HepG2 (cell line): ENCODE data around the gene PSMB8. TPM values are rescaled to one million over a fixed set of nuclear protein-coding genes. Genes with fewer than 3 reads are reported as not detected.

ENCODE experiments used
- DNMT3B ChIP-seq: conservative IDR thresholded peaks from 2 replicates; pipeline ENCODE4 v1.6.1; 2016; ENCODE audit warnings: missing biosample characterization, control low read depth
- ISL2 ChIP-seq: sonication (generic); formaldehyde crosslinking; IDR thresholded peaks from 2 replicates; pipeline ENCODE4 v1.5.0; 2020; ENCODE audit warnings: missing genetic modification reagents
- SAFB2 ChIP-seq: sonication (generic); formaldehyde crosslinking; IDR thresholded peaks from 2 replicates; pipeline ENCODE4 v1.5.1; 2020; ENCODE audit warnings: missing genetic modification reagents, low read depth, mild to moderate bottlenecking, borderline replicate concordance
- SMAD1 ChIP-seq: sonication (generic); formaldehyde crosslinking; IDR thresholded peaks from 2 replicates; pipeline ENCODE4 v1.4.0; 2020; ENCODE audit warnings: missing genetic modification reagents, low read depth, mild to moderate bottlenecking, borderline replicate concordance
- SNRNP70 ChIP-seq: fragments of 200-400 bp; formaldehyde crosslinking; IDR thresholded peaks from 2 replicates; pipeline ENCODE4 v1.6.1; 2017; ENCODE audit warnings: mild to moderate bottlenecking, low read depth, low read length, moderate library complexity
- ZNF17 ChIP-seq: sonication (generic); formaldehyde crosslinking; IDR thresholded peaks from 2 replicates; pipeline ENCODE4 v1.5.0; 2020; ENCODE audit warnings: mild to moderate bottlenecking, missing genetic modification reagents
- ZNF343 ChIP-seq: sonication (generic); formaldehyde crosslinking; IDR thresholded peaks from 2 replicates; pipeline ENCODE4 v1.4.0; 2020; ENCODE audit warnings: mild to moderate bottlenecking, missing genetic modification reagents
- ZNF446 ChIP-seq: sonication (generic); formaldehyde crosslinking; IDR thresholded peaks from 2 replicates; pipeline ENCODE4 v1.5.0; 2020; ENCODE audit warnings: mild to moderate bottlenecking, missing genetic modification reagents
- polyA plus RNA-seq, 8 experiments: library from polyadenylated mRNA; depleted of rRNA in 3 of 8; stranded (reverse) in 7 of 8; unstranded in 1 of 8; fragments of >200 nt; fragmentation: Illumina TruSeq in 4 of 8; extraction: Trizol in 4 of 8; gene quantifications; 2 replicates each; pipeline versions ENCODE4 v1.2.1 to v1.2.3, GENCODE V29; 2011 to 2016; ENCODE audit warnings: low read depth in 4 of 8, missing spikeins in 1 of 8, mixed read lengths in 1 of 8; ENCODE audit not compliant: insufficient read depth in 1 of 8
- total RNA-seq, 5 experiments: library from RNA; depleted of rRNA; stranded (reverse); fragments of >200 nt; fragmentation: Illumina TruSeq; extraction: Trizol; gene quantifications; 2 replicates each; pipeline ENCODE4 v1.2.3, GENCODE V29; 2016; ENCODE audit warnings: low read depth in 1 of 5
- TF ChIP-seq, protein P1 (sequence below), 2 experiments: fragments of 450-650 bp in 1 of 2; sonication (generic) in 1 of 2; formaldehyde crosslinking in 1 of 2; IDR thresholded peaks; 2 replicates each; pipeline versions ENCODE4 v1.6.1 to v1.8.0; 2016 to 2022; ENCODE audit warnings: antibody characterized with exemption in 1 of 2, mild to moderate bottlenecking in 1 of 2, missing genetic modification reagents in 1 of 2
- TF ChIP-seq, protein P2 (sequence below): sonication (generic); formaldehyde crosslinking; IDR thresholded peaks from 2 replicates; pipeline ENCODE4 v1.8.1; 2023; ENCODE audit warnings: mild to moderate bottlenecking, inconsistent platforms, moderate library complexity, missing genetic modification reagents, borderline replicate concordance
- TF ChIP-seq, protein P3 (sequence below): sonication (generic); formaldehyde crosslinking; conservative IDR thresholded peaks from 2 replicates; pipeline ENCODE4 v1.4.0; 2020; ENCODE audit warnings: missing genetic modification reagents
- TF ChIP-seq, protein P4 (sequence below): sonication (generic); formaldehyde crosslinking; IDR thresholded peaks from 2 replicates; pipeline ENCODE4 v1.5.1; 2020; ENCODE audit warnings: missing genetic modification reagents, mild to moderate bottlenecking, borderline replicate concordance

PSMB8 gene
- total and polyA plus RNA-seq, 2 of the 13 experiments (the other 11 are each of a cell fraction or from before 2014, with no cell fraction given), result 30.7 to 64.7 TPM

DNA sequence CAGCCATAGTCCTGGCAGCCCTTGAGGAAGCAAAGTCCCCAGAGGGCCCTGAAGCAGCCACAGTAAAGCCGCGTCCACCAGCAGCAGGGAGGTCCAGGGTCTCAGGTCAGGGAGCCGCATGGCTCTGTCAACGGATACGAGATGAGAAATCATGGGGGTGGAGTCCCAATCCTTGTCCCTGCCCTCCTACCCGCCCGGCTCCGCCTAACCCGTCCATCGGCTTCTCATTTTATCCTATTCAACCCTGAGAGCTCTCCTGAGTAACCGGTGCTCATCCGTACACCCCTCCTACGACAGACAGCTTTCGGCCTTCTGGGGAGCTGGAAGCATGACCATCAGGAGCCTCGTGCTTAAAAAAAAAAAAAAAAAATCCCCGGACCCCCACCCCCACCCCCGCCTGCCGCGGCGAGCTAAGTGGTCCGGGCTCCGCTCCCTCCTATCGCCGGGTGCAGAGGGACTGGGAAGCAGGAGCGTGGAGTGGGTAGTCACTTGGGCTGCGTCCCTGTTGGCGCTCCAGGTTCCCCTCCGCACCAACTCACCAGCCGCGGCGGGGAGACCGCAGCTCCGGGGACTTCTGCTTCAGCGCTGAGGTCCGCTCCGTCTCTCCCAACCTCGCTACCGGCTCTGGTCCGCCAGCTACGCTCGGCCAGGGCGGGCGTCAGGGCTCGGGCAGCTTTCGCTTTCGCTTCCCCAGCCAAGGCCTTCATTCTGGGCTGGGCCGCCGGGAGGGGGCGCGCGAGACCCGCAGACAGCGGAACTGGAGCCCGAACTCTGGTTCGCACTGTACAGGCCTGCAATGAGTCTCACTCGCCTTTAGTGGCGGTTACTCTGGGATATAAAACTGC is 5.5 kb downstream of the PSMB8 start, which contains the start of gene TAP2 (continued):
- TF ChIP-seq, protein P1, sequence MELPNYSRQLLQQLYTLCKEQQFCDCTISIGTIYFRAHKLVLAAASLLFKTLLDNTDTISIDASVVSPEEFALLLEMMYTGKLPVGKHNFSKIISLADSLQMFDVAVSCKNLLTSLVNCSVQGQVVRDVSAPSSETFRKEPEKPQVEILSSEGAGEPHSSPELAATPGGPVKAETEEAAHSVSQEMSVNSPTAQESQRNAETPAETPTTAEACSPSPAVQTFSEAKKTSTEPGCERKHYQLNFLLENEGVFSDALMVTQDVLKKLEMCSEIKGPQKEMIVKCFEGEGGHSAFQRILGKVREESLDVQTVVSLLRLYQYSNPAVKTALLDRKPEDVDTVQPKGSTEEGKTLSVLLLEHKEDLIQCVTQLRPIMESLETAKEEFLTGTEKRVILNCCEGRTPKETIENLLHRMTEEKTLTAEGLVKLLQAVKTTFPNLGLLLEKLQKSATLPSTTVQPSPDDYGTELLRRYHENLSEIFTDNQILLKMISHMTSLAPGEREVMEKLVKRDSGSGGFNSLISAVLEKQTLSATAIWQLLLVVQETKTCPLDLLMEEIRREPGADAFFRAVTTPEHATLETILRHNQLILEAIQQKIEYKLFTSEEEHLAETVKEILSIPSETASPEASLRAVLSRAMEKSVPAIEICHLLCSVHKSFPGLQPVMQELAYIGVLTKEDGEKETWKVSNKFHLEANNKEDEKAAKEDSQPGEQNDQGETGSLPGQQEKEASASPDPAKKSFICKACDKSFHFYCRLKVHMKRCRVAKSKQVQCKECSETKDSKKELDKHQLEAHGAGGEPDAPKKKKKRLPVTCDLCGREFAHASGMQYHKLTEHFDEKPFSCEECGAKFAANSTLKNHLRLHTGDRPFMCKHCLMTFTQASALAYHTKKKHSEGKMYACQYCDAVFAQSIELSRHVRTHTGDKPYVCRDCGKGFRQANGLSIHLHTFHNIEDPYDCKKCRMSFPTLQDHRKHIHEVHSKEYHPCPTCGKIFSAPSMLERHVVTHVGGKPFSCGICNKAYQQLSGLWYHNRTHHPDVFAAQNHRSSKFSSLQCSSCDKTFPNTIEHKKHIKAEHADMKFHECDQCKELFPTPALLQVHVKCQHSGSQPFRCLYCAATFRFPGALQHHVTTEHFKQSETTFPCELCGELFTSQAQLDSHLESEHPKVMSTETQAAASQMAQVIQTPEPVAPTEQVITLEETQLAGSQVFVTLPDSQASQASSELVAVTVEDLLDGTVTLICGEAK (IDR thresholded peaks at IDR 0.05), result no peak
- TF ChIP-seq, protein P1 (CRISPR knock-in tag; IDR thresholded peaks at IDR 0.05), result no peak; the same call in none of the 2 replicates
- TF ChIP-seq SNRNP70, result no peak
- no peak for TF ChIP-seq ZNF17 (CRISPR knock-in tag)
- TF ChIP-seq SAFB2 (CRISPR knock-in tag), result peak; percentile 36; the same call in 1 of the 2 replicates
- peak; percentile 77; the same call in 1 of the 2 replicates for TF ChIP-seq SMAD1 (CRISPR knock-in tag)
- peak; percentile 77; the same call in 1 of the 2 replicates for TF ChIP-seq ISL2 (CRISPR knock-in tag)
- TF ChIP-seq, protein P2, sequence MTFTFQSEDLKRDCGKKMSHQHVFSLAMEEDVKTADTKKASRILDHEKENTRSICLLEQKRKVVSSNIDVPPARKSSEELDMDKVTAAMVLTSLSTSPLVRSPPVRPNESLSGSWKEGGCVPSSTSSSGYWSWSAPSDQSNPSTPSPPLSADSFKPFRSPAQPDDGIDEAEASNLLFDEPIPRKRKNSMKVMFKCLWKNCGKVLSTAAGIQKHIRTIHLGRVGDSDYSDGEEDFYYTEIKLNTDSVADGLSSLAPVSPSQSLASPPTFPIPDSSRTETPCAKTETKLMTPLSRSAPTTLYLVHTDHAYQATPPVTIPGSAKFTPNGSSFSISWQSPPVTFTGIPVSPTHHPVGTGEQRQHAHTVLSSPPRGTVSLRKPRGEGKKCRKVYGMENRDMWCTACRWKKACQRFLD, result no peak
- TF ChIP-seq, protein P3, sequence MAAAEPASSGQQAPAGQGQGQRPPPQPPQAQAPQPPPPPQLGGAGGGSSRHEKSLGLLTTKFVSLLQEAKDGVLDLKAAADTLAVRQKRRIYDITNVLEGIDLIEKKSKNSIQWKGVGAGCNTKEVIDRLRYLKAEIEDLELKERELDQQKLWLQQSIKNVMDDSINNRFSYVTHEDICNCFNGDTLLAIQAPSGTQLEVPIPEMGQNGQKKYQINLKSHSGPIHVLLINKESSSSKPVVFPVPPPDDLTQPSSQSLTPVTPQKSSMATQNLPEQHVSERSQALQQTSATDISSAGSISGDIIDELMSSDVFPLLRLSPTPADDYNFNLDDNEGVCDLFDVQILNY (CRISPR knock-in tag), result 0 out of 2 replicates have a peak, but pooled peaks have one; percentile 37
- TF ChIP-seq, protein P4, sequence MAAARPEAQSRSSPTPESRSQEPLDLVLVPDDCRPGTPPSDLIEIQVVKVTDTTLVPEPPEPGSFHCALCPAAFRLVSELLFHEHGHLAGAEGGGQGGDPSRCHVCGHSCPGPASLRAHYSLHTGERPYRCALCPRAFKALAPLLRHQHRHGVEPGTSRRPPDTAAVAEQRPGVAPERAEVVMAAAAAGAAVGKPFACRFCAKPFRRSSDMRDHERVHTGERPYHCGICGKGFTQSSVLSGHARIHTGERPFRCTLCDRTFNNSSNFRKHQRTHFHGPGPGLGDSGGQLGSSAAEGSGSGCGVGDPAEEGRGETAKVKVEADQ (CRISPR knock-in tag), result peak; percentile 31; the same call in 1 of the 2 replicates
- peak; percentile 58; the same call in 1 of the 2 replicates for TF ChIP-seq ZNF343 (CRISPR knock-in tag)
- no peak; the same call in 1 of the 2 replicates for TF ChIP-seq ZNF446 (CRISPR knock-in tag)
- TF ChIP-seq DNMT3B (CRISPR knock-in tag), result no peak
